ENCODE data around the gene COMMD4.
"Not testable (repeated sequence)": the region's sequence is repeated elsewhere in the genome, so short reads cannot be mapped to it uniquely, and the experiment has no call there.

Gene COMMD4

DNA sequence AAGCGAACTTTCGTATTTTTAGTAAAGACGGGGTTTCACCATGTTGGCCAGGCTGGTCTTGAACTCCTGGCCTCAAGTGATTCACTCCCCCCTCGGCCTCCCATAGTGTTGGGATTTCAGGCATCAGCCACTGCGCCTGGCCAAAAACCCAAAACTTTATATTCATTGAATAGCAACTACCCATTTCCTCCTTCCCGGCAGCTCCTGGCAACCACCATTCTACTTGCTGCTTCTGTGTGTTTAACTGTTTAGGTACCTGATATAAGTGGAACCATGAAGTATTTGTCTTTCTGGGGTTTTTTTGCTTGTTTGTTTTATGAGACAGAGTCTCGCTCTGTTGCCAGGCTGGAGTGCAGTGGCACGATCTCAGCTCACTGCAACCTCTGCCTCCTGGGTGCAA is 8.1 kb downstream of the COMMD4 start:
- H3K27ac Mint-ChIP-seq; intact Hi-C loops (cut with micrococcal nuclease): not testable (repeated sequence)

DNA sequence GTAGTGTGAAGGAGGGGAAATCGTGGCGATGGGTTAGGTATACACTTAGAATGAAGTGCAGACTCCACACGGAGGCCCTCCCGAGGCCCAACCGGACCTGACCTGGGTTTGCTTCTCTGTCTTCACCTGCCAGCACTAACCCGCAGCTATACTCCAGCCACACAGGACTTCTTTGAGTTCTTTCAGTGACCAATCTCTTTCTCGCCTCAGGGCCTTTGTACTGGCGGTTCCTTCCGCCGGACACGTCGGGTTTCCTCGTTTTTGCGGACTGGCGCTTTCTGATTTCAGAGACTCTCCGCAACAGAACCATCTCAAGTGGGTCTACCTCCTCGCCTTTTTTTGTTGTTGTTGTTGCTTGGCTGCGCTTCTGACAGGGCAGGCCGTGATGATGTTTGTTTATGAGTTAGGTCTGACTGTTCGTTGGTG is 10.9 kb downstream of the COMMD4 start, which contains the start of gene NEIL1:
TSS of gene NEIL1 (plus strand) at position 244 of the 426 bp plus-strand sequence. CDS start 1,867 bp downstream, outside the sequence.
- peaks cover 18% of the 10 kb centered on the region for H3K36me3 Mint-ChIP-seq (ENCODE audit: low read depth)
- H3K4me3 Mint-ChIP-seq, result peak within 1 kb of the TSS; percentile 93
- H3K4me1 Mint-ChIP-seq (ENCODE audit: low read depth), result peaks cover 40% of the 10 kb centered on the region
- peaks cover 62% of the 10 kb centered on the region for H3K27me3 Mint-ChIP-seq
- peaks cover 7% of the 10 kb centered on the region for H3K9me3 Mint-ChIP-seq
- H3K27ac Mint-ChIP-seq, result peak within 1 kb of the TSS; percentile 80
- intact Hi-C loops (cut with micrococcal nuclease), result no loop called here

More for the DNA sequence above, 8.1 kb downstream of the COMMD4 start:
- not testable (repeated sequence) for H3K4me3 Mint-ChIP-seq, H3K9me3 Mint-ChIP-seq
- Mint-ChIP-seq H3K36me3 (ENCODE audit: low read depth) (peaks cover 36% of the 10 kb centered on the region), H3K27me3 (peaks cover 50% of the 10 kb centered on the region), H3K4me1 (ENCODE audit: low read depth) (peaks cover 25% of the 10 kb centered on the region)

DNA sequence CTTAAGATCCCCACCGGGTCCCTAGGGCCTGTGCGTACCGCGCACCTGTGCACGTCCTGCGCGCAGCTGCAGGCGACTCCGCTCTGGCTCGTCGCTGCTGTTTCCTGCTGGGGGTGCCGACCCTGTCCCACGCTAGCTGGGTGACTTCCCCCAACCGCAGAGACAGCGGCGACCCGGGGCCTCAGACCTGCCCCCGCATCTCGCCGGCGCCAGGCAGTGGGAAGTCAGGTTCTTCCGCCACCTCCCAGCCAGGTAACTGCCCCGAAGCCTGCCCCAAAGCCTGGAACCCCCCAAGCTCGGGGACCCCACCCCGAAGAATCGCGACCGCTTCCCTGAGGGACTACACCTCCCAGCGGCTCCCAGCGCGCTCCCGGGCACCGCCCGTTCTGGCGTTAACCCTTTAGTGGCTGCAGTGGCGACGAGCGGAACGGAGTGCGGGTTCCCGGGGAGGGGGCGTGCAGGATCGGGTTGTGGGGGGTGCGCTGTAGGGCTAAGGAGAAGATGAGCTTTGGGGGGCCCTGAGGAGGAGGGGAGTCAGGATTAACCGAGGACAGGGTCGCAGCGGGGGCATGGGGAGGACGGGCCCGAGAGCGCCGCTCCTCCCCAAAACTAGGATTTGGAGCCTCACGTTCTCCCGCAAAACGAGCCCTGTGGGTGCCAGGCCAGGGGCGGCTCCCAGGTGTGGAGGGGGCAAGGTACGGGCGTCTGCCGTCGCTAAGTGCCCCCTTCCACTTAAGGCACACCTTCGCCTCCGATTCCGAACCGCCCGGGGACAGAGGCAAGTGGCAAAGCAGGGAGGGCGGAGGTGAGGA is 11.6 kb downstream of the COMMD4 start:
- H3K27me3 Mint-ChIP-seq, result peaks cover 62% of the 10 kb centered on the region
- peak overlapping the region; percentile 80 for H3K27ac Mint-ChIP-seq
- peaks cover 18% of the 10 kb centered on the region for H3K36me3 Mint-ChIP-seq (ENCODE audit: low read depth)
- H3K4me3 Mint-ChIP-seq, result peak overlapping the region; percentile 93
- intact Hi-C loops (cut with micrococcal nuclease), result no loop called here
- peaks cover 7% of the 10 kb centered on the region for H3K9me3 Mint-ChIP-seq
- H3K4me1 Mint-ChIP-seq (ENCODE audit: low read depth), result peaks cover 40% of the 10 kb centered on the region

DNA sequence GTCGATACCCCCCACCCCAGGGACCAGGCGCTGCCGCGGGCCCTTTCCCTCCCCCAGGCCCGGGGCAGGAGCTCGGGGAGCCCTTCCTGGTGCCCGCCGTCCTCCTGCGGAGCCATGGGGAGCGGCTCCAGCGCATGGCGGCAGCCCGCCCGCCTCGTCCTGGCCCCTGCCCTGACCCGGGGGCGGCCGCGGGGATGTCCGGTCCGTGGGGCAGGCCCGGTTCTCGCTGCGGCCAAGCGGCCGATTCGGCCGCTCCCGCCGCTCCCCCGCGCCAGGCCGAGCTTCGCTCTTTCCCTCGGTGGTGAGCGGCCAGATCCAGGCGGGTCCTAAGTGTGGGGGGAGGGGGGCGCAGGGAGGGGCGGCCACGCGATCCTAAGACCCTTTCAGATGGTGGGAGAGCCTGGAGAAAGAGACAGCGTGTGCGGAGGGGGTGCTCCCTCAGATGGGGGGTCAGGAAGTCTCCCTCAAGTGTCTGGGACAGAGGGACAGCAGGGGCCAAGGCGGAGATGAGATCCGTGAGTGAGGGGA is 12.2 kb downstream of the COMMD4 start:
- H3K27me3 Mint-ChIP-seq, result peaks cover 62% of the 10 kb centered on the region
- H3K36me3 Mint-ChIP-seq (ENCODE audit: low read depth), result peaks cover 23% of the 10 kb centered on the region
- peak overlapping the region; percentile 93 for H3K4me3 Mint-ChIP-seq
- peaks cover 7% of the 10 kb centered on the region for H3K9me3 Mint-ChIP-seq
- H3K27ac Mint-ChIP-seq, result peak overlapping the region; percentile 80
- intact Hi-C loops (cut with micrococcal nuclease), result no loop called here
- H3K4me1 Mint-ChIP-seq (ENCODE audit: low read depth), result peaks cover 40% of the 10 kb centered on the region

DNA sequence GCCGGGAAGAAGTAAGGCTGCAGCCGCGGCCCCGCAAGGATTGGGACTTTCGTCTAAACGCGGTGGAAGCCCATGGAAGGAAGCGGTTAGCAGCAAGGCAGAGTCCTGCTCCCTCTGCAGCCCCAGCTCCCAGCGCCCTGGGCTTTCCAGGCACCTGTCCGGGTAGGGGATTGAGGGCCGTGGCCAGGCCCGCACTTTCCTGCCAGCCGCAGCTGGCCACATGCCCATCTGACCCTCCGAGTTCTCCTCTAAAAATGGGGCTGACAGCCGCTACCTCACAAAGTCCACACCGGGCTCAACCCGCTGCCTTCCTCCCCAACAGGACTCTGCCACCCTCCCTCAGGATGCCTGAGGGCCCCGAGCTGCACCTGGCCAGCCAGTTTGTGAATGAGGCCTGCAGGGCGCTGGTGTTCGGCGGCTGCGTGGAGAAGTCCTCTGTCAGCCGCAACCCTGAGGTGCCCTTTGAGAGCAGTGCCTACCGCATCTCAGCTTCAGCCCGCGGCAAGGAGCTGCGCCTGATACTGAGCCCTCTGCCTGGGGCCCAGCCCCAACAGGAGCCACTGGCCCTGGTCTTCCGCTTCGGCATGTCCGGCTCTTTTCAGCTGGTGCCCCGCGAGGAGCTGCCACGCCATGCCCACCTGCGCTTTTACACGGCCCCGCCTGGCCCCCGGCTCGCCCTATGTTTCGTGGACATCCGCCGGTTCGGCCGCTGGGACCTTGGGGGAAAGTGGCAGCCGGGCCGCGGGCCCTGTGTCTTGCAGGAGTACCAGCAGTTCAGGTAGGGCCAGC is 12.9 kb downstream of the COMMD4 start:
- Mint-ChIP-seq H3K4me1 (ENCODE audit: low read depth) (peaks cover 40% of the 10 kb centered on the region), H3K27ac (peak overlapping the region; percentile 37), H3K4me3 (peak overlapping the region; percentile 93), H3K36me3 (ENCODE audit: low read depth) (peaks cover 30% of the 10 kb centered on the region), H3K9me3 (peaks cover 7% of the 10 kb centered on the region), H3K27me3 (peaks cover 60% of the 10 kb centered on the region)
- intact Hi-C loops (cut with micrococcal nuclease), result no loop called here

DNA sequence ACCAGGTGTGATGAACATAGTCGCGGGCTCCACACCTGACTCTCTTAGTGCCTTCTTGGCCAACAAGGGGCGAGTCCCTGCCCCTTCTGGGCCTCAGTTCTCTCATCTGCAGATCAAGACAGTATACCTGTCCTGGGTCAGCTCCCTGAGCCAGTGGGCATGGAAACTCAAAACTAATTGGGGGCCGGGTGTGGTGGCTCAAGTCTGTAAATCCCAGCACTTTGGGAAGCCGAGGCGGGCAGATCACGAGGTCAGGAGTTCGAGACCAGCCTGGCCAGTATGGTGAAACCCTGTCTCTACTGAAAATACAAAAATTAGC is 13.4 kb downstream of the COMMD4 start:
- H3K4me3 Mint-ChIP-seq; H3K9me3 Mint-ChIP-seq; H3K27ac Mint-ChIP-seq; intact Hi-C loops (cut with micrococcal nuclease): not testable (repeated sequence)
- Mint-ChIP-seq H3K36me3 (ENCODE audit: low read depth) (peaks cover 36% of the 10 kb centered on the region), H3K27me3 (peaks cover 55% of the 10 kb centered on the region), H3K4me1 (ENCODE audit: low read depth) (peaks cover 40% of the 10 kb centered on the region)

DNA sequence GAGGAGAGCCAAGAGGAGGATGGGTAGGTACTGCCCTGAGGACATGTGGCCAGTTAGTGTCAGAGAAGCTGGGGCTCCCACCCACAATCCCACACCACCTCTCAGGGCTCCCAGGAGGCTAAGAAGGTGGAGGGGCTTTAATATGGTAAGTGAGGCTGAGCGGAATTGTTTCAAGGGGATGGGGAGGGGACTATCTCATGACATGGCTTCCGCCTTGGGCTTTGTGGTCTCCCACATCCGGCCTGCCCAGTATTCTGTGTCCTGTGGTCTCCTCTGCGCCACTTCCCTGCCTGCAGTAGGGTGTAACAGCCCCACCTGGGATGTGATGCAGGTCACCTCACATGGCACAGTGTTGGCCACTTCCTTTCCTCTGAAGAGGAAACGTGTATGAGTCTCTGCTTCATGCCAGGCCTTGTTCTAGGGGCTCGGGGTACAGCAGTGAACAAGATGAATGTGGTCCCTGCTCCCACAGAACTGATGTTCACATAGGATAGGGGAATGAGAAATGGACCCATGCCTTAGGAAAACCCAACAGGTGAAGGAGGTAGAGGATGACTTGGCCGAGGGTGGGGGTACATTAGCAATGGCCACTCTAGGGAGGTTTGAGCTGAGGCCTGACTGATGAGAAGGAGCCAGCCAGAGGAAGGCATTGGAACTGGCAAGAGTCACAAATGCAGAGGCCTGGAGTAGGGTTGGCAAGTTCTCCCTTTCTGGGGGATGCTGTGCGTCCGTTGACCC is 14.2 kb downstream of the COMMD4 start:
- H3K36me3 Mint-ChIP-seq (ENCODE audit: low read depth), result peaks cover 43% of the 10 kb centered on the region
- H3K9me3 Mint-ChIP-seq, result peaks cover 7% of the 10 kb centered on the region
- intact Hi-C loops (cut with micrococcal nuclease), result no loop called here
- H3K4me1 Mint-ChIP-seq (ENCODE audit: low read depth), result peaks cover 40% of the 10 kb centered on the region
- H3K27me3 Mint-ChIP-seq, result peaks cover 49% of the 10 kb centered on the region
- no peak overlapping the region for H3K4me3 Mint-ChIP-seq
- no peak overlapping the region for H3K27ac Mint-ChIP-seq

DNA sequence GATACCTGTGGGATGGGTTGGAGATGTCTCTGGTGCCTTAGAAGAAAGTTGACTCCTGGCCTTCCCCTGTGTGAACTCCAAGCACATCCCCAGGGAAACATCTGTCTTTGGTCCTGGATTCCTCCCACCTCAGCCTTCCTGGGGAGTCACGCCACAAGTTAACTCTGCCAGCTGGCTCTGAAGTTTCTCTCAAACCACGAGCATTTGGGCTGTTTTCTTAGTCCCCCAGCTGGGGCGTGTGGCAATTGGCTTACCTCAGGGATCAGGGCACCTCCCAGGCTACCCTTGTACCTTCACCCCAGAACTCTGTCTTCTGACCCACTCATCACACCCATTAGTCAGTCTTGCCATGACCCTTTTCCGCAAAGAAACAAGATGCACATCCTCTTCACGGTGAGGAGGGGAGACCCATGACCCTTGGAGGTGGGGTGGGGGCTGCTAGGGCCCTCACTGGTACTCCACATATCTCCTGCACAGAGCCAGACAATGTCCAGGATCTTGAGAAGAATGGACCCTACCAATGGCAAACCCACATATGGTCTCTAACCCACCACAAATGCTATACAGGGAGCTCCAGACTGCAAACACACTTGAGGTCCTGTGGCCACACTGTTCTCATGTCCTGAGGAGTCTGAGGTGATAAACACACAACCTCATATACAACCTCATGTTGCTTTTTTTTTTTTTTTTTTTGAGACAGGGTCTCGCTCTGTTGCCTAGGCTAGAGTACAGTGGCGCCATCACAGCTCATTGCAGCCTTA is 14.9 kb downstream of the COMMD4 start:
- peaks cover 41% of the 10 kb centered on the region for H3K27me3 Mint-ChIP-seq
- no peak overlapping the region for H3K4me3 Mint-ChIP-seq
- H3K36me3 Mint-ChIP-seq (ENCODE audit: low read depth), result peaks cover 50% of the 10 kb centered on the region
- no peak overlapping the region for H3K27ac Mint-ChIP-seq
- intact Hi-C loops (cut with micrococcal nuclease), result no loop called here
- H3K4me1 Mint-ChIP-seq (ENCODE audit: low read depth), result peaks cover 40% of the 10 kb centered on the region
- H3K9me3 Mint-ChIP-seq, result peaks cover 7% of the 10 kb centered on the region

DNA sequence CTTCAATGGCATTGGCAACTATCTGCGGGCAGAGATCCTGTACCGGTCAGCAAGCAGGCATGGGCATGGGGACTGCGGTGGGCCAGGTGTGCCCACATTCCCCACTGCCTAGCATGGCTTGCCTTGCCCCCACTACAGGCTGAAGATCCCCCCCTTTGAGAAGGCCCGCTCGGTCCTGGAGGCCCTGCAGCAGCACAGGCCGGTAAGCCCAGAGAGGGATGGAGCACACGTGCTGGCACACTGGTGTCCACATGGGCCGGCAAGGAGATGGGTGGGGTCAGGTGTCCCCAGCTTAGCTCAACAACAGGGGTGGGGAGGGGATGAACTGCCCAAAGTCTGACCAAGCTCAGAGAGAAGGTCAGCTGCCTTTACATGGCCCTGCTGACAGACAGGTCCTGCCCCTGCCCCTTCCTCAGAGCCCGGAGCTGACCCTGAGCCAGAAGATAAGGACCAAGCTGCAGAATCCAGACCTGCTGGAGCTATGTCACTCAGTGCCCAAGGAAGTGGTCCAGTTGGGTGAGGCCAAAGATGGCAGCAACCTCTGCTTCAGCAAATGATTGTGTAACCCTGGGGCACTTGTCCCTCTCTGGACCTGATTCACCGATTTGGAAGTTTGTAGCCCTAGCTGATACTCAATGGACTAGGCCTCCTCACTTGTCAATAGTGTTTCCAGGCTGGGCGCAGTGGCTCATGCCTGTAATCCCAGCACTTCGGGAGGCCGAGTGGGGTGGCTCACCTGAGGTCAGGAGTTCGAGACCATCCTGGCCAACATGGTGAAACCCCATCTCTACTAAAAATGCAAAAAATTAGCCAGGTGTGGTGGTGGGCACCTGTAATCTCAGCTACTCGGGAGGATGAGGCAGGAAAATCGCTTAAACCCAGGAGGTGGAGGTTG is 16.6 kb downstream of the COMMD4 start:
- H3K36me3 Mint-ChIP-seq (ENCODE audit: low read depth), result peaks cover 60% of the 10 kb centered on the region
- peaks cover 32% of the 10 kb centered on the region for H3K4me1 Mint-ChIP-seq (ENCODE audit: low read depth)
- peaks cover 7% of the 10 kb centered on the region for H3K9me3 Mint-ChIP-seq
- intact Hi-C loops (cut with micrococcal nuclease), result no loop called here
- H3K27me3 Mint-ChIP-seq, result peaks cover 26% of the 10 kb centered on the region
- no peak overlapping the region for H3K4me3 Mint-ChIP-seq
- H3K27ac Mint-ChIP-seq, result no peak overlapping the region

DNA sequence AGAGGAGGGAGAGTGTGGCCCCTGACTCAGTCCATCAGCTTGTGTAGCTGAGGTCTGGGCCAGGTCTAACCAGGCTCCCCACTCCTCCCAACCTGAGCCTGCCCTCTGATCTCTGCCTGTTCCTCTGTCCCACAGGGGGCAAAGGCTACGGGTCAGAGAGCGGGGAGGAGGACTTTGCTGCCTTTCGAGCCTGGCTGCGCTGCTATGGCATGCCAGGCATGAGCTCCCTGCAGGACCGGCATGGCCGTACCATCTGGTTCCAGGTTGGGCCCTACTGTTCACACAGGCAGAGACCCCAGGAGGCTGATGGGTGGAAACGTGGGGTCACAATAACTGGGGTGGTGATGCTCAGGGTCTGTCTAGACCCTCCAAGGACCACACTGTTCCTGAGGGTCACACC is 17.7 kb downstream of the COMMD4 start:
- intact Hi-C loops (cut with micrococcal nuclease), result no loop called here

DNA sequence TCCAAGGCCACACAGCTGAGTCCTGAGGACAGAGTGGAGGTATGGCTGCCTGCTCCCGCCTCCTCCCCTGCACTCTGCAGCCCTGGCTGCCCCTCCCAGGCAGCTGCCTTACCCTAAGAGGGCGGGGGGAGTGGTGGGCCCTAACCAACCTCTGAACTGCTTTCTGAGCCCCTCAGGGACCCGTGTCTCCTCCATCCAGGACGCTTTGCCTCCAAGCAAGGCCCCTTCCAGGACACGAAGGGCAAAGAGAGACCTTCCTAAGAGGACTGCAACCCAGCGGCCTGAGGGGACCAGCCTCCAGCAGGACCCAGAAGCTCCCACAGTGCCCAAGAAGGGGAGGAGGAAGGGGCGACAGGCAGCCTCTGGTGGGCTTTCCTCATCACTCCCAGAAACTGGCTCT is 18.6 kb downstream of the COMMD4 start:
- Mint-ChIP-seq H3K36me3 (ENCODE audit: low read depth) (peaks cover 76% of the 10 kb centered on the region), H3K9me3 (peaks cover 5% of the 10 kb centered on the region), H3K27ac (no peak overlapping the region), H3K4me1 (ENCODE audit: low read depth) (peaks cover 16% of the 10 kb centered on the region), H3K4me3 (no peak overlapping the region), H3K27me3 (peaks cover 7% of the 10 kb centered on the region)
- intact Hi-C loops (cut with micrococcal nuclease), result no loop called here

More for the DNA sequence above, 17.7 kb downstream of the COMMD4 start:
- H3K27ac Mint-ChIP-seq, result peak overlapping the region; percentile 3
- H3K4me3 Mint-ChIP-seq, result no peak overlapping the region
- peaks cover 68% of the 10 kb centered on the region for H3K36me3 Mint-ChIP-seq (ENCODE audit: low read depth)
- peaks cover 24% of the 10 kb centered on the region for H3K4me1 Mint-ChIP-seq (ENCODE audit: low read depth)
- H3K27me3 Mint-ChIP-seq, result peaks cover 16% of the 10 kb centered on the region
- H3K9me3 Mint-ChIP-seq, result peaks cover 7% of the 10 kb centered on the region

DNA sequence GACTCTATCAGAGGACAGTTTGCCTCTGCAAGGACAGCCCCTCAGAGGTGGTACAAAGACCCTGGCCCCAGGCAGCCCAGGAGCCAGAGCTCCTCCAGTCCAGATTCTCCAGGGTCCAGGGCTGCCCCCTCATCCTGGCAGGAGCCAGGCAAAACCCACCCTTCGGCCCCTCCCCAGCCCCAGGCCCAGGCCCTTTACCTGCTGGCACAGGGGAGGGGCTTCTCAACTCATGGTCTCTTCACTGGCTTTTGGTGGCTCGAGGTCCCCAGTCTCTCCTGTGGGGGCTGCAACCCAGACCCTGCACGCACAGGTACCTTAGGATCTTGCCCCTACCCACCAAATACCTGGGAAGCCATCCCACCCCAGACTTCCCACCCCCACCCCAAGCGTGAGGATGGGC is 19.5 kb downstream of the COMMD4 start:
- Mint-ChIP-seq H3K9me3 (no peaks in the 10 kb centered on the region), H3K4me3 (no peak overlapping the region), H3K36me3 (ENCODE audit: low read depth) (peaks cover 78% of the 10 kb centered on the region), H3K27me3 (no peaks in the 10 kb centered on the region), H3K27ac (no peak overlapping the region), H3K4me1 (ENCODE audit: low read depth) (peaks cover 7% of the 10 kb centered on the region)
- intact Hi-C loops (cut with micrococcal nuclease), result no loop called here
